T-helper 9 cell (primary cell): Measurements from ENCODE around the gene CNTN4.

Source experiments
- DNase-seq: peaks from one replicate; pipeline ENCODE4 v3.0.0-alpha.2; 2020

CNTN4 gene

DNA sequence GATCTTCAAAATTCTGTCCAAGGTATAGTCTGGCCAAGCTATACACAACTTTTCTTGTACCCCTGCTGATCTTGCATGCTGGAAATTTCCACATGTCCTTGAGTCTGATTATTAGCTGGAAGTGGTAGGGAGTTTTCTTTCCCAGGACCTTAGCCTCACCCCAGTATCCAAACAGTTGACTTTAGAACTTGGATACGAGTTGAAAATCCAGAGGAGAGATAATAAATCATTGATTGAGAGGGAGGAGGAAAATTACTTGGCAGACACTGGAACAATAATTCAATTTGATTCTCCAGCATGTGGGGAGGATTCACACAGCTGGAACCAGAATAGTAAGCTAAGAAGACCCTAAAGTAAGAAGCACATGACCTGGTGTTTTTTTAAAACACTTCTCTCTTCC is 895.1 kb downstream of the CNTN4 start:
- no peak for DNase-seq

DNA sequence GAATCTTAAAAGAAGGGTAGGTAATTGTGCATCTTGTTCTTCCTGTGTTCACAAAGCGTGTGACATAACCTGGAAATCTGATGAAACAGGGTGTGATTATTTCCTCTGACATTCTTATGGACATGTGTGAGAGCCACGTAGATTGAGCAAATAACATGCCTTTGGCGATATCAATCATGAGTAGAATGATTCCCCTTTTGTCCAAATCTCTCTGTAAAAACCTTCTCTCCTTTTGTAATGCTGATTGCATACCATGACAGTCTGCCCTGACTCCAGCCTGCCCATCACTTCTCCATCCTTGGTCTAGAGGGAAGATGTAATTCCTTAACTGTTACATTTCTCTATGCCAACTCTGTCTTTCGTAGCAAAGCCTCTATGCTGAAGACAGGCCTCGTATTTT is 896.5 kb downstream of the CNTN4 start:
- no peak for DNase-seq

DNA sequence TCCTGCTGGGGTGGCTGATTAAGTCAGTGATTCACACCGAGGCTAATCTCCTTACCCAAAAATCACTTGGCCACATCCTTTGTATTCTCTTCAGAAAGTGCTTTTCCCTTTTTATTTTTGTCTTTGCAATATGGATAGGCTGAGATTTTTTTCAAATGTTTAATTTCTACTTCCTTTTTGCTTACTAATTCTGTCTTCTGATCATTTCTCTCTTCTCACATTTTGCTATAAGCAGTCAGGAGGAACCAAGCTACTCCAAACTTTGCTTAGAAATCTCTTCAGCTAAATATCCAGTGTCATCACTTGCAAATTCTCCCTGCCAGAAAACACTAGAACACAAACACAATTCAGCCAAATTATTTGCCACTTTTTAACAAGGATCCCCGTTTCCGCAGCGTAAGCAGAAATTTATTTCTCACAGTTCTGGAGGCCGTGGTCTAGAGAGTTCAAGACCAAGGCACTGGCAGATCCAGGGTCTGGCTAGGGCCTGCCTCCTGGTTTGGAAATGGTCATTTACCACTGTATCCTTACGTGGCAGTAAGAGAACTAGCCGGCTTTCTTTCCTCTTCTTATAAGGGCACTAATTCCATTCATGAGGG is 906.6 kb downstream of the CNTN4 start:
- no peak for DNase-seq

DNA sequence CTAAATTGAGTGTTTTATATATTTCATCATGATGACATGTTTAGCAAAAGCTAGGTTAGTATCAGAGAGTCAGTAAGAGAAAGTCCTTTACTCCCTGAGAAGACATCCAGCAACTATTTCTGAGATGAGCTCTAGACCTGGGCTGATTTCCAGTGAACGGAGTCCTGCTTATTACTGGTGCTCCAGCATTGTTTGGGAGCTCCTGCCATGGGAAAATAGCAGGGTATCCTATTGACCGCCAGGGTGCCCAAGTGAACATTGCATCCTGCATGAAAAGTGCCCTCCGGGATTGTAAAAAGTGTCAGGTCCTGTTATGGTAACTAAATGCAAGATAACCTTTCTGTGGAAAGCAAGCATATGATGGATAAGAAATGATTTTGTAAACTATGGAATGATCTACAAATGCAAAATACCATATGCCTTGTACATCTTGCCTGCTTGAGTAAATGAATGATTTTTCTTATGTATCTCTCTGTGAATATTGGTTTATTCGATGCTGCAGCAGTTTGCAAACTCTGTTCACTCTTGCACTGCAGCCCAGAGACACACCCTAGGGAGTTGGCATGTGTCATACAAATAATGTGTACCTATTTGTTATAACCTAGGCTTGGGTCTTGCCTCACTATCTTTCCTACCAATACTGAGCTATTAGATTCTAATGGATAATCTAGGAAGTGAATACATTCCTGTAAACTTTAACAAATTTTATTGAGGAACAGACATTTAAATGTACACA is 914.8 kb downstream of the CNTN4 start:
- DNase-seq = no peak

DNA sequence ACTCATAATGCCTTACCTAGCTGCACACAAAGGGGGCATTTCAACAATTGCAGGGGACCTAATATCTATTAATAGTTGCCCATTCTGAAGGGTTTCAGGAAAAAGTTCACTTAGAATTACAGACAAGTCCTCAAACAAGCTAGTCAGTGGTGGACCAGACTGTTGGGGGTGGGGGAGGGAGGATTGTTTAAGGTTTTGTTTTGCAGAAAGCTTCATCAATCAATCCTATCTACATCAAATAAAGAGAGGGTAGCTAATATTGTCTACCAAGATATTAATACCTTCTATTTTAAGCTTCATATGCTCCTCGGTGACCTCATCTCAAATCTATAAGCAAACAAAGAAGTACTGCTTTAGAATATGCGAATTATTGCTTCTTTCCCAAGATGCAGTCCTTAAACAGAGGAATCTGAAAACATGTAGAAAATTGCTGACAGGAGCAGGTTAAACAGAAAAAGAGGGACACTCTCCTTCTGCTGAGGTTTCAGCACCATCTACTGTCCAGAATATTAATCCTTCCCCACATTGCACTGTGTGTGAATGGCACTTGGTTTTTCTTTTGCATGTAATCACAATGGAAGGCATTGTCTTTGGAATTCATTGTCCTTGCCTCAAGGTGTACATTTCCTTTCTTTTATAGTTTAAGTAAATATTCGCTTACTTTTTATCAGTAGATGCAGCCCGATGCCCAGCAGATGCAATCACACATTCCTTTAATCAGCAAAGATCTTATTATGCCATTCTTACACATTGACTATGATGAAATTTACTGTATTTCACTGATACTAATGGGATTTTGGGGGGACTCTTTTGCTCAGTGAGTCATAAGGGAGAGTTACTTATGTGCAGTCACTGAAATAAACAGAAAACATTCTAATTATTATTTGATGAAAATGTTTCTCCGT is 916.8 kb downstream of the CNTN4 start:
- no peak for DNase-seq

DNA sequence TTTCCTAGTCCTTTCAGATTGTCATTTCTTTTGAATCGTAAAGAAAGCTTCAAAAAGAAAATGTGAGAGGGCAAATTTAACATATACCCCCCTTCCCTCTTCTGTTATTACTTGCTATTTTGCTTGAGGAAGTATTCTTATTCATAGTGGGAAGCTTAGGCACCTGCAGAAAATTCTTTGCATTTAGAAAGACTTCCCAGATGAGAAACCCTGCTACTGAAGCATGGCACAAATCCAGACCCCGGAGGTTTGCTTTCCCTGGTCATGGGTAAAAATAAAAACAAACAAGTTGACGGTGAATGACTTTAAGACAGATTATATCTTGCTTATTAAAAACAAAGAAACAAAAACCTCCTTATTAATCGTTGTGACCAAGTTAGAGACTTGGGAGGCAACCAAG is 917.6 kb downstream of the CNTN4 start:
- no peak for DNase-seq

DNA sequence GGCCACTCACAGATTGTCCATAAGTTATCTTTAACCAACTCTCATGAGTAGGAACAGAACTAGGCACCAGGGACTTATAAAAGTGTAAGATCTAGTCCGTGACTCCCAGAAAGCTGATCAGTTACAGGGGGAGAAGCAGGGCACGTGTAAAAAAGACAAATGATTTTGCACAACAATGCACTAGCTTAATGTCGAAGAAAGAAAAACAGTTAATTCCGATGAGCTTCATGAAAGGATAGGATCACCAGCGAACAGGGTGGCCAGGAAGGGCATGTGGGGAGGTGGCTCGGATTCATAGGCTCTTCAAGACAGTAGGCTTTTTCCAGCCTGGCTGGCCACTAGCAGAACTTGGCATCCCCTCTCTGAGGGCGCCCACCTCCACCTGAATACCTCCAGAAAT is 921.5 kb downstream of the CNTN4 start:
- DNase-seq = no peak

DNA sequence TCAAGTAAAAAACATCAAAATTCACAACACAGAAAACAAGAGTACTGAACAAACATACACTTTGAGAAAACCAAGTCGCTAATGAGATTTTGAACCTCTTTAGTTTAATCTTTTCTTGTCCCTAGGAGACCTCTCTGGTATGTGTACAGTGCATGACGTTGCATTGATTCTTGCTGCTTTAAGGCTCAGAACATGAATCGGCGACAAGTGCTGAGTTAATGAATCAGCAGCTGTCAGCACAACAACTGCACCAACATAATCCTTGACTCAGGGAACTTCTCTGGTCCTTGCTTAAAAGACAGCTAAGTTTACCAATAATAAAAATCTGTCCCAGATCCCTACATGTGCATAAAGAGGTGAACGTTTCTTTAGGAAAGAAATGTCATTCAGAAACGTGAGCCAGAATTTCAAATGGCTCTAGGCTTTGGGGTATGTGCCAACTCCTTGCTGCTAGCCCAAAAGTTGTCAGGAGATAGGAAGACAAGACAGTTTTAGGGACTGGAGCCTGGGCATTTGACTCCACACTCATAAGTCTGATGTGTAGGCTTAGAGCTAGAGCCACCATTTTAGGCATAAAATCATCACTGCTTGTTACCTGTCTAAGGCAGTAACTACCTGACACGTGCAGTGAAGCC is 924.6 kb downstream of the CNTN4 start:
- no peak for DNase-seq

DNA sequence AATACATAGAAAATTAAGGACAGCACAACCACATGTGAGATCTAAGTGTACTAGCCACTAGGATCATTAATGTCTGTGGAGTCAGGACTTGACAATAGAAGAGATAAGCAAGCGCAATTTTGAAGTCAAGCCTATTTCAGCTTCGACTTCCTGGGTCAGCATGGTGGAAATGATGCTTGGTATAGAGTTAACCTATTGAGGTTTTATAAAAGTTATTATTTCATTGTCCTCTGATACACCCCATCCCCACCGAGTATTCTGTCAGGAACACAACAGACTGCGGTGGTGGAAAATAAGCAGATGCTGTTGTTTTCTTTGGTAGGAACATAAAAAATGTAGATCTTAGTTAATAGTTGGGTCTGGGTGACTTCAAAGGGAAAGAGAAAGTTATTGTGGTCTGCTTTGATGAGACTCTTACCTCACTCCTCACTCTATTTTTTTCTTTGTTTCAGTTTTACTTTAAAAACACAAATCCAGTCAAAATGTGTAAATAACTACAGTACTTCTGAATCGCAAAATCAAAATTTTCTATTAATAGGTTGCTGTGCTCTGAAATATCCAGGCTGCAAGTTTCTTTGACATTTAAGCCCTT is 929.4 kb downstream of the CNTN4 start:
- no peak for DNase-seq

DNA sequence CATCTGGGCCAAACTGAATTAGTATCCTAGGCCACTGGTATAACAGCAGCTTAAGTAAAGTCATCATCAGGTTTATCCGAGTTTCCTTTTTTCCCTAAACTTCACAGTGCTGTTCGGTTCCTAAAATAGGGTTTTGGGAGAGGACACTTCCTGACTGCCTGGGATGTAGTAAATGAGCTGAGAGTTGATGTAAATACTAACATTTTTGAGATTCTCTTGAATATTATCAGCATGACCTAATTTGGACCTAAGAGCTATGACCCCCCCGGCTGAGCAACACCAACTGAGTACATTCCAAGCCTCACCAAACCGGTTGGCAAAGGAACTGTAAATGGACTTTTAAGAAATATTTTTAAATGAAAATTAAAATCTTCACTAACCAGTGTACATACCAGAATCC is 932.7 kb downstream of the CNTN4 start:
- DNase-seq = no peak

DNA sequence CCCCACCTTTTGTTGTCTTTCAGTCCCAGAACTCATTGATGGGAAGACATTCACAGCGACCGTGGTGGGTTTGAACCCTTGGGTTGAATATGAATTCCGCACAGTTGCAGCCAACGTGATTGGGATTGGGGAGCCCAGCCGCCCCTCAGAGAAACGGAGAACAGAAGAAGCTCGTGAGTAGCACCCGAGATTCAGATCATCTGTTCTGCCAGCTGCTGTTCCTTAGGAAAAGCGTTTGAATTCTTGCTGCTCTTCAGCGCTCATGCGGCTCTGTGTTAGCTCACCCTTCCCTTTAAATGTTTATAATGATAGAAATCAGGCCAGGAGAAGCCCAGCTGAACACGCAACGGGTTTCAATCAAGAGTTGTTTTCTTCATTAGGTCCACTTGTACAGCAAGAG is 938.5 kb downstream of the CNTN4 start:
- no peak for DNase-seq

DNA sequence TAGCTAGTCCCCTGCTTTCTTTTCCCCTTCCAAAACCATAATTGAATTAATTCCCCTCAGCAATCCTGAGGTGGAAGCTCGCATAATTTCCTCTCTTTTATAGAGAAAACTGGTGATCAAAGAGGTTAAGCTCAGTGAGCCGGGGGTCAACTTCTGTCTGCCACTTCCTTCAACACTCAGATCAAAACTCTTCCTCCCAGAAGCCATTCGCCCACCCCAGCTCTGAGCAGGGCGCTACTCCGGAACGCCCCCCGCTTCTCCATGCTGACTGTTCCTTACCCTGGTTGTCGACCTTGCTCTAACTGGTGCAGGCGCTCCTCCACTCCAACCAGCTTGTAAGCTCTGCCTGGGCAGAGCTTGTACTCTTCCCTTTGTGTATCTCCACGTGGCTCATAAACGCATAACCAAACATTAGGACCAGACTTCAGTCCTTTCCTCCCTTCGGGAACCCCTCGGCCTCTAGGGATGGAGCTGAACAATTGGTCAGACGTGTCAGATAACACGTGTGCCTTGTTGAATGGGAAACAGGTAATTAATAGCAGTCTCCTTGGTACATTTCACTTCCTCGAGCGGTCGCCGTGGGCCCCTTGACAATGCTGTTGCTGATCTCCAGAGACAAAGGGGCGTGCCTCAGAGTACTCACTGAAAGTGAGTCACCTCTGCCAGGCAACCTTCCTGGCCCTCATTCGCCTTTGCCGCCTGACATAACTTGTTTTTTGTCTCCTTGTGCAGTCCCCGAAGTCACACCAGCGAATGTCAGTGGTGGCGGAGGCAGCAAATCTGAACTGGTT is 939.7 kb downstream of the CNTN4 start:
- DNase-seq = no peak

DNA sequence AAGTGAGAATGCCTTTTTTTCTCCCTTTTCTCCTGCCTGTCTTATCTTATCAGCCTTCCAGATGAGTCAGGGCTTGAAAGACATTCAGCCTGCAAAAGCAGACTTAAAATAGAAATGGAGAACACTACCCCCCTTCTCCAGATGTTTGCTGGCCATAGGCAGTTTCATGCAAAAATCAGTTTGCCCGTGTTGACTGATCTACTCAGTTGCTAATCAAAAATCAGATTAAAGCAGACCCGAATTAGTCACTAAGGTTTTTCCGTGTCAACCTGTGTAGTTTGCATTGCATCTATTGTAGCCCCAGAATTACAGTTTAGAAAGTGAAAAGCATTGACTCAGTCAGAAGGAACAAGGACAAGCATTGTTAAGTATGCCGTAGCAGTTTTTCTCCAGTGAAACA is 955.3 kb downstream of the CNTN4 start:
- no peak for DNase-seq

DNA sequence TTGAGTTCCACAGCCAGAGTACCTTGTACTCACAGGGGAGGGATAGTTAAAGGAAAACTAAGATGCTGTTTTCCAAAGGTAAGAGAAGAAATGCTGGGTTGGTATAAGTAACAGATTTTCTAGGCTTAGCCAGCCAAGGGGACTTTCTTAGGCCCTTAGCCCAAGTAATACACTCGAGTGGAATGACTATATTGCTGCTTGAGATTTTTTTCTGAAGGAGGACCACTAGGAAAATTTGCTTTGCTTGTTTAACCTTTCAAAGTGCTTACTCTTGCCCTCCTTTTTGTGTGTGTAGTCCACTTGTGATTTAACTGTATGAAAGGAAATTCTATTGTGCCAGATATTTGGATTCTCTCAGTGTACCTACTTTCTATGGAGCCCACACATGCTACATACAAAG is 961.0 kb downstream of the CNTN4 start:
- DNase-seq = no peak

DNA sequence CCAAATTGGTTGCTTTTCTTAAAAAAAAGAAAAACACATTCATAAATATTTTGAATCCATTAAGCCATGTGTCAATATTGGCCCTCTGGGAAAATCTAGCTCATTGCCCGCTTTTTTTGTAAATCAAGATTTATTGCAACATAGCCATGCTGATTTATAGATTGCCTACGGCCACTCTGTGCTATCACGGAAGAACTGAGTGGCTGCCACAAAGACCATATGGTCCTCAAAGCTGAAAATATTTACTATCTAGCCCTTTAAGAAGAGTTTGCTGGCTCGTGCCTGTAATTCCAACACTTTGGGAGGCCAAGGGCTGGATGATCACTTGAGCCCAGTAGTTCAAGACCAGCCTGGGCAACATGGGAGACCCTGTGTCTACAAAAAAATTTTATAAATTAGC is 965.6 kb downstream of the CNTN4 start:
- no peak for DNase-seq

DNA sequence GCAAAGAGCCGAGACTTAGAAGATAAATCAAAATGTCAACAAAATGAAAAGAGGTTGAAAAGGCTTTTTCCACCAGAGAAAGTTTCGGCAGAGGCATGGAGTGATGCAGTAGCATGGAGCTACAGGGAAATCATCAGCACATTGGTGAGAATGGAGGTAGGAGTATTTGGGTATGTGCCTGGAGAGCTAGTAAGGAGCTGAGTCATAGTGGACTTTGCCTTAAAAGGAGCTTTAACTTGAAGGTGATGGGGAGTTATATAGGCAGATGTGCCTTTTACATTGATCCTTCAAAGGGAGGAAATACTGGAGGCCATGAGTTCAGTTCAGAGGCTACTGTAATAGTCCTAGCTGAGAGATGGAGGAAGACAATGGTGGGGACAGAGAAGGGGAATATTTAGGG is 967.2 kb downstream of the CNTN4 start:
- DNase-seq = no peak

DNA sequence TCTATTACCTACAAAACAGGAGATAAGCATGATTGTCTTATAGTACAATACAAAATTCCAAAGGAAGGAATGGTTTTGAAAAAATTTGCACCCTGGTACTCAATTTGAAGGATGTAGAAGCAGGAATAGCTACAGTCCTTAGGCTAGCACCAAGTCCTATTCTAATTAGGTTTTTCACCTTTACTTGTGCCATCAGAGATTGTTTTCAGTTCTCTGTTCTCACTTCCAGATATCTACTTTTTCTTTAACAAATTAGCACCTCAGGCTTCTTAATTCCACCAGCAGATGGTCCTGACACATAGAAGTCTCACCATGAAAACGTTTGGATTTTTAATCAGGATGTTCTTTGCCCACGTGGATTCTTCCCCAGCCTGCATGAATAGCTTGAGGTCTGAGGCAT is 967.7 kb downstream of the CNTN4 start:
- no peak for DNase-seq

DNA sequence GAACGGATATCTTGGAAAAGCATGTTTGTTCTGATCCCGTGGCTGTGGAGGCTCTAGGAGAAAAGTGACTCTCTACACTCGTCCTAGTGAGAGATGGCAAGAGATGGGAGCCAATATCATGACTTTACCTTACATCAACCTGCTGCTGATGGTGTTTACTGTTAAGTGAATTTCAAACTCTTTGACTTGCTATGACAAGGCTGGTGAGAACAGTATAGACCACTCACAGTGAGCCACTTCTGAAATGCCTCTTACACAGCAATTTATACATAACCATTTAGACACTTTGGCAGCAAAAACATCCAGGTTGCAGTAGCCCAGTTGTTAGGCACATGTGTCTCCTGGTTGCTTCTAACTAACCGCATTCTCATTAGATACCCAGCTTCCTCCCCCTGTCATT is 968.2 kb downstream of the CNTN4 start:
- no peak for DNase-seq

DNA sequence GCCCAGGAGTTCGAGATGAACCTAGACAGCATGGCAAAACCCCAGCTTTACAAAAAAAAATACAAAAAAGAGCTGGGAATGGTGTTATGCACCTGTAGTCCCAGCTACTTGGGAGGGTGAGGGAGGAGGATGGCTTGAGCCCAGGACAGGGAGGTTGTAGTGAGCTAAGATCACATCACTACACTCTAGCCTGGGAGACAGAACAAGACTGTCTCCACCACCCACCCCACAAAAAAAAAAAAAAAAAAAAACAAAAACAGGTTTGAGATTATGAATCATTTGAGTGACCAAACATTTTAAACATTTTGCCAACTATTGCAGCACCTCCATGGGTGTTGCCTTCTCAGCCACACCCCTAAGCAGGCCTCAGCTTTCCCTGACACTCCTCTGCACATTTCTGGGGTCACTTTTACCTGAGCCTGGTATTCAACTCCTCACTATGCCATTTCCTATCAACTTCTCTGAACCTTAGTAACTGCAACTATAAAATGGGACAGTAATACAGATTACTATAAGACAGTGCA is 969.8 kb downstream of the CNTN4 start:
- no peak for DNase-seq

DNA sequence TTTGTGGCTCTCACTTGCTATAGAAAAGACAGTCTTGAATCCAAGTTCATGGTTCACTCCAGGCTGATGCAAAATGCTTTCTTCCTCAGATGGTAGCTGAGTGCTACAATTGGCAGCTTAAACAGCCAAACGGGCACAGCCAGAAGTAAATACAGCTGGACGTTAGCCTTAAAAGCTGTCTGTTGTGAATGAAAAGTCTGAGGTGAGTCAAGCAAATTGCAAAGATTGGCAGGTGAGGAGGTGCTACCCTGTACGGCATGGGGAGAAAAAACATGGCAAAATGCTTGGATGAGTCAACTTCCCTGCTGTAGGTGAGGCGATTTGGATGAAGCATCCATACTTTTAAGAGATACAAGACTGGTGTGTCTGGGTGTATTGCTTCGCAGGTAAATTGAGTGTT is 971.1 kb downstream of the CNTN4 start:
- no peak for DNase-seq

DNA sequence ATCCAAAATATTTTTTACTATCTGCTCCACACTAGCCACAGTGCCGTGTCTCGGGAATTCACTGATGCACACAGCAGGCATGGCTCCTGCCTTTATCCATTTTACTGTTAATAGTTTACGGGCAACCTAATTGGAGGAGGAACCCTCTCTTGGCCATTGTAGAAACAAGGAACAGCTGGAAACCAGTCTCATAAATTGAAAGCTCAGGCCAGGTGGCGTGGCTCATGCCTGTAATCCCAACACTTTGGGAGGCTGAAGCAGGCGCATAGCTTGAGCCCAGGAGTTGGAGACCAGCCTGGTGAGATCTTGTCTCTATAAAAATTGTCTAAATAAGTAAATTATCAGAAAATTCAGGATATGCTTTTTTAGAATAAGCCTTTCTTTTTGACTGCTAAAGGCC is 972.5 kb downstream of the CNTN4 start:
- DNase-seq = no peak
